ENCODE results near the gene CYP1B1.
A peak's percentile ranks its signal among the peaks of the same experiment; 100 is the strongest.
"Not testable (repeated sequence)": the region's sequence is repeated elsewhere in the genome, so short reads cannot be mapped to it uniquely, and the experiment has no call there.

CYP1B1 gene

DNA sequence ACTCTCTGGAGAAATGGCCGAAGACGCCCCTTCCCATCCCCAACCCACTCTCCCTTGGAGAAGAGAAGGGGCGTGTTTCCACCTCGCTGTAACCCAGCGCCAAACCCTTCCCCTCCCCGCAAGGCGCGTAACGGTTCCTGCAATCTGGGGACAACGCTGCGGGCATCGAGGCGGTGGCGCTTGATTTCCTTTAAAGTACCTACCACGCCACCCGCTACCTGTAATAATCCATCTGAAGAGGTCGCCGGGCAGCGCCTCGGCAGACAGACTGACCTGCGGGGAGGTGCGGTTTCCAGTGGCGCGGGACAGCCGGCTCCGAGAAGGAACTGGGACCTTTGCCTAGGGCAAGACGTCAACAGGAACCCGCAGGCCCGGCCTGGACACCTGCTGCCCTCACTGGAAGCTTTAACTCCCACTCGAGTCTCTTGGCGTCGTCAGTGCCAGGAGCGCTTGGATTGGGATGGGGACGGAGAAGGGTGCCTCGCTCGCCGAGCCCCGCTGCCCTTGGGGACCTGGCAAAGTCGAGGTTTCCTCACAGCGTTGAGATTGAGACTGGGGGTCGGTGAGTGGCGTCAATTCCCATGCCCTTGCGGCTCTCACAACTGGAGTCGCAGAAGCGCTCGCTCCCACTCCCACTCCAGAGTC lies at the start of gene CYP1B1:
TSS of gene CYP1B1 (minus strand) at position 645 of the 645 bp plus-strand sequence. CDS start 763 bp downstream, outside the sequence.
- no peak for DNase-seq (ENCODE audit: low read depth in 2 of 2)

DNA sequence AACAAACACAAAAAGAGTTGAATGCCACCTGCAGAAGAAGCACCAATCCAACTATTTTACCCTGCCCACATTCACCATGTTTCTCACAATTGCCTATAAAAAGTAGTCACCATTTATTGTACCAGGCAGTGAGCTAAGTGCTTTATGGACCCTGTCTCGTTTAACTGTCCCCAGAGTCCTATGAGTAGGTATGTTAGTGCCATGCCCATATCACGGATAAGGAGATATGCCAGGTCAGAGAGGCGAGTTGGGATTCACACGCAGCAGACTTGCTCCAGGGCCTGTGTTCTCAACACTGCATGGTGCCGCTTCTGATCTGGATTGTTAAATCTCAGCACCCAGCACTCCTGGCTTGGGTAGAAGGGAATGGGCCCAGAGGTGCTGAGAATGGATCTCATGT lies 49.1 kb upstream of the CYP1B1 start:
- no peak for DNase-seq (ENCODE audit: low read depth in 2 of 2)

DNA sequence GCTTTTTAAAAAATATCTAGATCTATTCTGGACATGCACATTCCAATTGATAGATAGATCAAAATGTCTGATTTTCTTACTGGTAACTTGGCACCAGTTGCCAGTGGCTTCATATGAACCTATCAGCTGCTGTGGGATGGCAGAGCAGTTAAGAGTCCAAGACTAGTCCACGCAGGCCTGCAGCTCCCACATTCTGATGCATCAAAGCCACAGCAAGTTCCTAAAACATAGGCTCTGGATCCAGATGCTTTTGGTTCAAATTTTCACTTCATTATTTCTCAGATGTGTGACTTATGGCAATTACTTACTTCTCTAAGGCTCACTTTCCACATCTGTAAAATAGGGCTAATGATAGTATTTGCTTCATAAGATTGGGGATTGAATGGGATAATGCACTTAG lies 48.0 kb upstream of the CYP1B1 start:
- no peak for DNase-seq (ENCODE audit: low read depth in 2 of 2)

DNA sequence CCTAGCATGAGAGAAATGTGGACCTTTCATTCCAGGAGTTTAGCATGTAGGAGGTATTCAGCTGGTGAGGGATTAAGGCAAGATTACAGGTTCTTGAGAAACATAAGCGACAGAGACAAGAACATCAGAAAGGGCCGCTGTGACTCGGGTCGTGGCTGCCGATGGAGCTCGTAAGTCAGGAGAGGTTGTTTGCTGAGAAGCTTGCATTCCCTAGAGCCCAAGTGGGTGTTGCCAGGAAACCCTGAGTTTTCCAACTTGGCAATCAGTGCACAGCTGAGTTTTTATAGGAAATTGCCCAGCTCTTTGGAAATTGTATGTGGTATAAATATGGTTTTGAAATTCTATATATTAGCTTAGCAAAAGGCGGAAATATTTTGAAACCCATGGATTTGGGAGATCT lies 46.4 kb upstream of the CYP1B1 start:
- DNase-seq (ENCODE audit: low read depth in 2 of 2): no peak

DNA sequence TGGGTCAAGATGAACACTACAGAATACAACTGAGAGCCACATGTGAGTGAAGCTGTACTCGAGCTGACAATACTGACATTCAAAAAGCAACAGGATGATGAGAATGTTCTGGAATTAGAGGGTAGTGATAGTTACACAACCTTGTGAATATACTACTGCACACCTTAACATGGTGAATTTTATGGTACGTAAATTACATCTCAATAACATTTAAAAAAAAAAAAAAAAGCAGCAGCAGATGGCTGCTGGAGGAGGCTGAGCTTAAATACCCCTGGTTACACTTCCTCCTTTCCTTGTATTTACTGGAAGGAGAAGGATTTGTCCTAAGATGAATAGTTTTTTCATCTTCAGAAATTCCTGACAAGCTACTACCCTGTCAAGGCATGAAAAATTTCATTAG lies 45.5 kb upstream of the CYP1B1 start:
- DNase-seq (ENCODE audit: low read depth in 2 of 2): no peak

GRCh38 chr2:38120829-38121228 lies 44.9 kb upstream of the CYP1B1 start:
- no peak for DNase-seq (ENCODE audit: low read depth in 2 of 2)

GRCh38 chr2:38120264-38120592 lies 44.3 kb upstream of the CYP1B1 start:
- DNase-seq (ENCODE audit: low read depth in 2 of 2): no peak

DNA sequence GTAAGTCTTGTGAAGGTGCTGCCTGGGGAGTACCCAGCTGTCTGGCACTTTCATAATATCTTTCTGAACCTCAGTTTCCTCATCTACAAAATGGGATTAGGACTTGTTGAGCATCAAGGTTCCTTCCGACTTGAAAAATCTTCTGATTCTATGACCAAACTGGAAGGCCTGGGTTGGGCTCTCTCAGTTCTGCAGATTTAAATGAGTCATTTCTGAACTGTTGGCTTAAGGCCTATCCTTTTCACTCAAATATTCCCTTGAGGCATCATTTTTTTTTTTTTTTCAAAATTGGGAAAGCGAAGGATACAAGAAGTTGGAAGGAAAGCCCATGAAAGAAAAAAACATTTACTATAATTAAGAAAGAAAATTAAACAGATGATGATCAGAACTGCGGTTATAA lies 40.8 kb upstream of the CYP1B1 start:
- DNase-seq (ENCODE audit: low read depth in 2 of 2): no peak

DNA sequence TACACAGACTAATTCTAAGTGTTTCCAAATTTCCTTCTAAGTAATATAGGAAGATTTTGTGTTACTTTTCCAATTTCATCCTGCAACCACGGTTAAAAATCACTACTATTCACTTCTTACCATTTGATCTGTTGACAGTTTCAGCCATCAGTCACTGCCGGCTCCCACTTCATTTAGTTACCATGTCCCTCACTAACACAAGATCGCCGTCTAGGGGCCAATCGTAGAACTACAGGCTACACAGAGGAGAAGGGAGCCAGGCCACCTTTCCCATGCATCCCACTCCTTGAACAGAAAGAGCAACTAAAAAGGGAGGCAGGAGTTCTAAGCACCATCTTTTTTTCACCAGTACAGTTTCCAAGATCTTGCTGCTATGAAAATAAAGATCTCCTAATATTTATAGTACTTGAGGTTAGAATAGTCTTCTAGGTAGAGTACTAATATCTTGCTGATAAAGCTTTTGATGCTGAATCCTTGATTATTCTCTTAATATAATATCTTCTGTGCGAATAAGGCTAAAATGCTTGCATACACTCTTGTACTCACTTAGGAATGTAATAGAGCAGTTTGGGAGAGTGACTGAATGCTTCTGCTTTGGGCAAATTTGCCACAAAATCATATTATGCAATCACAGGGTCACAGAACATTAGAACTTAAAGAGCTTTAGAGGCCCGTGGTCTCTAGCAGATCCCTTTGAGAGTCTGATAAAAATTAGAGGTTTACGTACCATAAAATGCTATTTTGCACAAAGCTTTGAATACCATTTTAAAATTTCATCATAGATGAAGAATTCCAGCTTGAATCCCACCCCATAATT lies 39.5 kb upstream of the CYP1B1 start:
- DNase-seq (ENCODE audit: low read depth in 2 of 2): peak; percentile 63 to 80

DNA sequence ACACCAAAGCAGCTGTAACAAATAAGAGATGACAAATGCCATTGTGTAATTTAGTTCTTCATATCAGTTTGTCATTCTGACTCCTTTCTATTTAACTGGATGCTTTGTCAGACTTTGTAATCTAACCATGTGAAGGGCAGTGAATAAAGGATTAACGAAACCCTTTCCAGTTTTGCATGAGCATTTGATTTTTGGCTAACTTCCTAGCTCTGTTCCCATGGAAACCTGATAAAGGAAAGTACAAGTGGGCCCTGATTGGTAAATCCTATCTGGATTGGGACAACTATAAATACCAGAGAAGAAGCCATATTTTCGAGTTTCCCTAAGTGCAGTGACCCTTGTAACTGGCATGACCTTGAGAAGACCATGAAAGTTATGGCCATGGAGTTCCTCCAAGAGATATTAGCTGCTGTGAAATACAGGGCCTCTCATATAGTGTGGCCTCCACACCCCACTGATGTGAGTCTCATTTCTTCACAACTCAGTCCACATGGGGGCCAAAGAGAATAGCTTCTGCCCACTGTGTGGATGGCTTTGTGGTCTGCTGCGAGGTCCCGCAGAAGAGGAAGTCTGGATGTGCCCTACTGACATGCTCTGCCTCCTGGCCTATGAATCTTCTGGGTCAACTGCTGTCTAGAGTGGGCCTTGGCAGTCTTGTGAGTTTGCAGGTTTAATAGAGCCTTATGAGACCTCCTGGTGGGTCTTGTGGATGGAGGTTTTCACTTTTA lies 38.2 kb upstream of the CYP1B1 start:
- no peak for DNase-seq (ENCODE audit: low read depth in 2 of 2)

- DNase-seq (ENCODE audit: low read depth in 2 of 2): no peak
Observed at GRCh38 chr2:38113051-38113450, 37.1 kb upstream of the CYP1B1 start.

- DNase-seq (ENCODE audit: low read depth in 2 of 2): not testable (repeated sequence)
Observed at GRCh38 chr2:38111350-38111749, 35.4 kb upstream of the CYP1B1 start.

- DNase-seq (ENCODE audit: low read depth in 2 of 2): no peak
Observed at GRCh38 chr2:38109732-38110181, 33.8 kb upstream of the CYP1B1 start.

DNA sequence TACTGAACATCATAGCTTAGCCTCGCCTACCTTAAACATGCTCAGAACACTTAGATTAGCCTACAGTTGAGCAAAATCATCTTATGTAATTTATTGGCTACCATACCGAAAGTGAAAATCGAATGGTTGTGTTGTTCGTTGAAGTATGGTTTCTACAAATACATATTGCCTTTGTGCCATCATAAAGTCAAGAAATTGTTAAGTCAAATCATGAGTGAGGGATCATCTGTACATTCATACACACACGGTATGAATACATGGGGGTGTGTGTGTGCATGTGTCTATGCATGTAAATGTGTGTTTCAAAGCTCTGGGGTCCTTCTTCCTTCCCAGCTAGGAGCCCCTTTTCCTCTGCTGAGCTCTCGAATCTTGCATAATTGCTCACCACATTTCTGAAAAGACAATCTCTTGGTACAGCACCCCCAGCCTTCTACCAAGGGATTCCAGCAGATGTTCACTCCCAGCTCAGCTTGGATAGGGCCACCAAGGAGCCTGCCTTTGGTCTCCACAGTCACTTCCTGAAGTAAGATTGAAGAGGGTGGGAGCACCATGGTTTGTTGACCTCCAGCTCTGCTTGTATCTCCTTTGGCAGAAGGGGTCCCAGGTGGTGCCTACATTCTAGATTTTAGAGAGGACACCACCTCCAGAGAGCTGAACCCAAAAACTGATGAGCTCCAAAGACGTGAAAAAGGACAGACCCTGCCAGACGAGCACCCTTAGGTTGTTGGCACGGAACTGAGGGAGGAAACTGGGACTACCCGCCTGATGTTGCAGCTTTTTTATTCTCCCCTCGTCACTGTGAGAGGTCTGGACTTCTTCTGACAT lies 33.2 kb upstream of the CYP1B1 start:
- DNase-seq (ENCODE audit: low read depth in 2 of 2): no peak

DNA sequence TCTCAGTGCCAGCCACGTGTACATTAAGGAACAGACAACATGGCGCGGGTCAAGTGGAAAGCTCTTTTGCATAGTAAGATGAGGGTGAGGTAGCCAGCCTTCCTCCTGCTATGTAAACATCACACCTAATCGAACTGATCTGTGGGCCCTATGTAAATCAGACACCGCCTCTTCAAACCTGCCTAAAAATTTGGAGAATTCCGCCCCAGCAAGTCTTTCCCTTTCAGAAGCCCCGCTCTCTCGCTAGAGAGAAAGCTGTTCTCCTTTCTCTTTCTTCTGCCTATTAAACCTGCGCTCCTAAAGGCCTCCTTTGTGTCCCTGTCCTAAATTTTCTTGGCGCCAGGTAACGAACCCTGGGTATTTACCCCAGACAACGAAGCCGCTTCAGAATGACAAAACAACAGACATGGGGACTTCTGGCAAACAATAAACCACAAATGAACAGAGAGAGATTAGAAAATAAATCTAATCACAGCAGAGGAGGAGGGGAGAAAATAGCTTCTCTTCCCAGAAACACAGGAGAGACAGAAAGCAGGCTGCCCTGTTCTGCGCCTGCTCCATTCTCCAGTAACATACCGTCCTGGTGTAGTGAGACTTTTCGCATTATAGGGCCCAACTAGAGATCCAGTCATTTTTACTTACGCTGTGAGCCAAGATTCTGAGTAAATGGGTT lies 31.9 kb upstream of the CYP1B1 start:
- DNase-seq (ENCODE audit: low read depth in 2 of 2): no peak

DNA sequence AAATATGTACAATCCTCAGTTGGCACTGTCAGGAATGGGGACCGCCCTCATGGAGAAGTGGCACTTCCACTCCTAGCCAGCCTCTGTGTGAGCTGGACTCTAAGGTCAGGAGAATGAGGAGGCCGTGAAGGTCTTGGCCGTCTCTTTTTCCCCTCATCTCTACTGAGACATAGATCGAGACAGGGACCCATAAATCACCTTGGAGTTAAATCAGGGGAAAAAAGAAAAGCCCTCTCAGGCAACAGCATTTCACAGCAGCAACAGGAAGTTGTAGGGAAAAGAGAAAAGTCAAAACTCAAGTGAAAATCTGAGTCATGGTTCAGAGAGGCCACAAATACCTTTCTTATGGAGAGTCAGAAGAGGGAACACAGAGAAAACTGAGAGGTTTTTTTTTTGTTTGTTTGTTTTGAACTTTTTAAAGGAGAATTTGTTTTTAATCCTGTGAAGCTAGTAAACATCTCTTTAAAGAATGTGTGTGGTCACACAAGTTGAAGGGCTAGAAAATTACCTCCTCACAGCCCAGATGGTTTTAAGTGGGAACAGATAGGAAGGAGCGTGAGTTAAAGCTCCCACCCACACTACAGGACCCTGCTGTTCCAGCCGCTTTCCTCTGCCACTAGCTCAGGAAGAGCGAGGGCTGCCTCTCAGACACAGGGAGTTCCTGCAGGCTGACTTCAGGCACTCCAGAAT lies 30.6 kb upstream of the CYP1B1 start:
- DNase-seq (ENCODE audit: low read depth in 2 of 2): no peak

DNA sequence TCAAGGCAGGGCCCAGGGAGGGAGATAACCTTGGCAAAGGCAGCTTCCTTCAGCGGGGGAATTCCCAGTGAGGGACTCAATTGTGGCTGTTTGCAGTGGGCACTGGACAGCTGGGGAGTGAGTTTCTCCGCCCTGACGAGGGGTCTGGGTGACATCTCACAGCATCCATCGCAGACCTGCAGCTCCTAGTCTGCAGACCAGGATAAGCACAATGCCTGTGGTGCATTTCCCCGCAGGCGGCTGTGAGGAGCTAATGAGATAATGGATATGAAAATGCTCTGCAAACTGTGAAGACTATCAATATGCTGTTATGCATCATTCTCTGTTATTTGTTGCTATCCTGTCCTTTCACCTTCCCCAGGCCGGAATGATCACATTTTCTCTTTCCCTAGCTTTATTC lies 30.0 kb upstream of the CYP1B1 start:
- DNase-seq (ENCODE audit: low read depth in 2 of 2): no peak

DNA sequence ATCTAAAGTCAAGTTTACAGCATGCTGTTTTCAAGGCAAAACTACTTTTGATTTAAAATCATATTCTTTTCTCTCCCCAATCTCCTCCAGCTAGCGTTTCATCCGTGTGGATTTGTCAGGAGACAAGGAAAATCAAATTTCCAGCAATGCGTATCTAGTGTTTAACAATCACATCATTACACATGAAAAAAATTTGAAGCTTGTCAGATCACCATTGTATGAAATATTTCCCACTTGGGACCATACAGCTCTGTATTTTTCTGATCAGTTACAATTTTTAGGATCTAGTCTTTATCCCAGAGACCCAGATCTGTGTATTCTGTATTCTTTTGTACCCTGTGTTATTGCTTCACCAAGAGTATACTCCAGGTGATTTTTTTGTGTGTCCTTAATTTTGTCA lies 28.6 kb upstream of the CYP1B1 start:
- DNase-seq (ENCODE audit: low read depth in 2 of 2): no peak

DNA sequence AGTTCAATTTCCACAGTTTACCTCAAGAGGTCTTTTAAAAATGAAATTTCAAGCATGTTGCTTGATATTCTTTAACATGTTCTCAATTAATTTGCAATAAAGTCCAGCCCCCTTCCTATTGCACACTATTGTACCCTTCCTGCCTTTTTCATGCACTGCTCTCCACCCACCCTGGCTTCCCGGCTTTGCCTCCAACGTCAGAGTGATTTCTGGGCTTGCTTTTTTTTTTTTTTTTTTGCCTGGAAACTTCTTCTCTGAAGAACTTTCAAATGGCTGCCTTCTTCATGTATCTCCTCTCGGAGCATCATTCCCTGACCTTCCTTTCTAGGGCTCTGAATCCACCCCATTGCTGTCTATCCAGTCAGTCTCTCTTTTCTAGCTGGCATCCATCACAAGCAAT lies 24.4 kb upstream of the CYP1B1 start:
- DNase-seq (ENCODE audit: low read depth in 2 of 2): no peak

DNA sequence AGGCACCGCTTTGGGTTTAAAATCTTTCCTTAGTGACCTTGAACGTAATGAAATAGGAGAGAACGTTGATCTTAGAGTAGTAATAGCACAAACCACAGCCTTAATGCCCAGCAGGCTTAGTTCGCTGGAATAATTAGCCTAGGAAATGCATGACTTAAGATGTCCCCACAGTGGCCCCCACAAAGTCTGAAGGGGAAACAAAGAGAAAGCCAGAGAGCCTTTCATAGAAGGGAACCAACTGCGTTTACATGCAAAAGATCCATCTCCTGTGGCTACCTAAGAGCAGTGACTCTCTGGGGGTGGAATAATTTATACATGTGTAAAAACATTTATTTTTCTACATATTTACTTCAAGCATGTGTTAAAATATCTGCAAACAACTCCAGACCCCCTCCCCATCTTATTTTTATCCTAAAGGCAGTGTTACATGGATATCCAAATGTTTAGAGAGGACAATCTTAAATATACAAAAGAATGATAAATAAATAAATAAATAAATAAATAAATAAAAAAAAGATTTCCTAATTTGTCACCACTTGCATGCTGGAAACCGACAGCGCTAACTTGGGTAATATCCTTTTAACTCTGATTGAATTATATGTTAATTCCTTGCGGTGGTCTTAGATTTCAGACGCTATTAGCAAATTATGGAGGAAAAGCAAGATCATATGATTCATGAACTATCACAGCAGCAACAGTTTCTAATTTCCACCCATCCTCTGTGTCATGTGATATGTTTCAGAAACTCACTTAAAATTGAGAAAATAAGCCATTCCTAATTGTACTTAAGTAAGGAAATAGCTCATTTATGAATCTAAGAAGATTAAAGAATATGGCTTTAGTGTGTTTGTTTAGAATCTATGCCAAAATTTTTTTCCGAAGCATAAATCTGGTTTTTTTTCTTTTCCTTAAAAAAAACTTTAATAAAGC lies 23.4 kb upstream of the CYP1B1 start:
- no peak for DNase-seq (ENCODE audit: low read depth in 2 of 2)
